NCI-H2196 (cell line): Measurements from ENCODE around the gene ANAPC16.
A peak's percentile ranks its signal among the peaks of the same experiment; 100 is the strongest.
"Not testable (repeated sequence)": the region's sequence is repeated elsewhere in the genome, so short reads cannot be mapped to it uniquely, and the experiment has no call there.

Experiments used
- DNase-seq: peaks from one replicate; lab custom pipeline; 2025; ENCODE audit not compliant: unreplicated experiment; lab: John Stamatoyannopoulos, UW

The ANAPC16 gene

DNA sequence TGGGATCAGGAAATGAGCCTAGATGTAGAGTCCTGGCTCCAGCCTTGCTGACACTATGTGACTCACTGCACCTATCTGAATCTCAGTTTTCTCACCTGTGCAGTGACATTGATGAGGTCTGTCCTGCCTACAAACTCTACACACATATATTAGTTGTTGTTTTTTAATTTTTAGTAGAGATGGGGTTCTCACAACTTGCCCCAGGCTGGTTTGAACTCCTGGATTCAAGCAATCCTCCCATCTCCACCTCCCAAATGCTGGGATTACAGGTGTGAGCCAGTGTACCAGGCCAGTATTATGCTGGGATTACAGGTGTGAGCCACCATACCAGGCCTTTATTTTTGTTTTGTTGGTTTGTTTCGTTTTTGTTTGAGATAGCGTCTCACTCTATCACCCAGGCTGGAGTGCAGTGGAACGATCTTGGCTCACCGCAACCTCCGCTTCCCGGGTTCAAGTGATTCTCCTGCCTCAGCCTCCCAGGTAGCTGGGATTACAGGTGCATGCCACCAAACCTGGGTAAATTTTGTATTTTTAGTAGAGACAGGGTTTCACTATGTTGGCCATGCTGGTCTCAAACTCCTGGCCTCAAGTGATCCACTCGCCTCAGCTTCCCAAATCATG lies 46.1 kb downstream of the ANAPC16 start:
- DNase-seq = no peak

DNA sequence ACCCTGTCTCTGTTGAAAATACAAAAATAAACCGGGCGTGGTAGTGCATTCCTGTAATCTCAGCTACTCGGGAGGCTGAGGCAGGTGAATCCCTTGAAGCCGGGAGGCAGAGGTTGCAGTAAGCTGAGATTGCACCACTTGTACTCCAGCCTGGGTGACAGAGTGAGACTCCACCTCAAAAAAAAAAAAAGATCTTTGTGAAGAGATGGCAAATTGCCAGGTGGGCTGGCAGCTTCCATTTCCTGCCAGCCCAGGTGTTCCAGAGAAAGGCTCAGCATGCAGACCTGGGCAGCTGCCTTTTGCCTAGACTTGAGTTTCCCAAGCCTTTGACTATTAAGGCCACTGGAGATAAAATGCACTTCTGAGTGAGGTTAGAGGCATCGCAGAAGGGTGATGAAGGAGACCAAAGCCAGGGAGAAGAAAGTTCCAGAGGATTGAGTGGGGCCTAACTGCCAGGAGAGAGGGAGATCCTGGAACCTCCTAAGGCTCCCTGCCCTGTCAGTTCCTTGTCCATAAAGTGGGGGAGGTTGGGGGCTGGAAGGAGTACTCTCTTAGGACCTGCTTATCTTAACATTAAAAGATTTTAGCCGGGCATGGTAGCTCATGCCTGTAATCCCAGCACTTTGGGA lies 47.9 kb downstream of the ANAPC16 start:
- DNase-seq = peak; percentile 77

DNA sequence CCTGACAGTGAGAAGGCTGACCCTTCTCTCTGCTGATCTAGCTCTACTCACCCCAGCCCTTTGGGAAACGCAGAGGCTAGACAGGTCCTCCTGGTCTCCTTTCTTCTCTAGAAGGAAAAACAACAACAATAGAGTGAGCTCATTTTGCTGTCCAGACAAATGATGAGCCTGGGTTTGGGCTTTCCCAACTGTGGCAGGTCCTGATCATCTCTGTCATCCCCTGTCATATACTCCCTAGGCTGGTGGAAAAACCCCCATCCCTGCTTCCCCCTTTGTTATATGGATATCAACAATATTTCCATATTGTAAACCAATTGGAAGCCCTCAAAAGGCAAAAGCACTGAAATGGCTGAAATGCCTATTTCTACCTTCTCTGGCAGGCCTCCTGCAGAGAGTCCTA lies 48.7 kb downstream of the ANAPC16 start:
- DNase-seq = no peak

DNA sequence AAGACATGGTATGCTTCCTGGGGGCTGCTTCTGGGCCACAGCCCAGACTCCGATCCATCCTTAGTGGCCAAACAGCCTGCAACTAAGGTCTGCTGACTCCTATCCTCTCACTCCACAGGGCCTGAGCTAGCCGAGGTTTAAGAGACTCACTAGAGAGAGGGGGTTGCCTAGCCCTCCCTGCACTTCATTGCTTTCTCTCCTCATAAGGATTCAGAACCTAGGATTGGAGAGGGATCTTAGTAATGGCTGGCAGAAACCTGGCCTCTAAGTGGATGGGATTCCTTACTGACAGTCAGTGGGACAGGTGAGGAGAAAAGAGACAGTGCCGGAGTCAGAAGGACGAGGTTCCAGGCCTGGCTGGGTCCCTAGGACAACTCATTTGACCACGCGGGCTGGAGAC lies 49.7 kb downstream of the ANAPC16 start:
- DNase-seq = no peak

DNA sequence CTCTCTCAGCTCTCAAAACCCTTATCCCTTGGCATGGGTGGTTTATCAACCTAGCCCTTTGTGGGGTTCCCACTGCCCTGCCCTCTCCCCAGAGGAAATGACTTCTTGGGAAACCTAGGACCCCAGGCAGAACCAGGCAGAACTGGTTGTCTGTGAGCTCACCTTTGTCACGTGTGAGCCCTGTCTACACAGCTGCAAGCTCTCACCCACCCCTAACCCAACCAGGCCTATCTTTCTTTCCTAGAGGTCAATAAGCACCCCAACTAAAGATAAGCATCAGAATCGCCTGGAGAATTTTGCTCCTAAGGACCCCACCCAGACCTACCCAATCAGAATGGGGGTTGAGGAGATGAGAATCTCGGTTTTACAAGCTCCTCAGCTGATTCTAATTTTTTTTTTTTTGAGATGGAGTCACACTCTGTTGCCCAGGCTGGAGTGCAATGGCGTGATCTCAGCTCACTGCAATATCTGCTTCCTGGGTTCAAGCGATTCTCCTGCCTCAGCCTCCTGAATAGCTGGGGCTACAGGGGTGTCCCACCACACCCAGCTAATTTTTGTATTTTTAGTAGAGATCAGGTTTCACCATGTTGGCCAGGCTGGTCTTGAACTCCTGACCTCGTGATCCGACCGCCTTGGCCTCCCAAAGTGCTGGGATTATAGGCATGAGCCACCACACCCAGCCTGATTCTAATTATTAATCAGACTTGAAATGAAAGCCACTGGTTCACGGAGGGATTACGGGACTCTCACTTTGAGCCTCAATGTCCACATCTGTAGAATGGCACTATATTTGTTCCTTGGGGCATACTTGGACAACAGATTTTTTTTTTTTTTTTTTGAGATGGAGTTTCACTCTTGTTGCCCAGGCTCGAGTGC lies 50.4 kb downstream of the ANAPC16 start:
- no peak for DNase-seq

DNA sequence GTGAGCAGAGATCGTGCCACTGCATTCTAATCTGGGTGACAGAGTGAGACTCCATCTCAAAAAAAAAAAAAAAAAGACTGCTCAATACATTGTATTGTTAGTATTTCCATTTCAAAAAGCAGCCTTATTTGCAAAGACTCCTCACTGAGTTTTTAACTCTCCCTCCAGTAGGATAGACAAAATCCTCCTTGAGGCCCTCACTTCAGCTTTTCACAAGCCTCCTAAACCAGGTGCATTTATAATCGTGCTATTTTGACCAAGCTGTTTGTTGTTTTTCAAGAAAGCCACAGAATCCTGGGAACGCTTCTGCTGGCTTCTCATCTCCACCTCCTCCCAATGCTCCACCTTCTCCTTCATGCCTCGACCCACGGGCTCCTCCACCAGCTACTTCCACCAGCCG lies 51.6 kb downstream of the ANAPC16 start:
- DNase-seq = no peak

DNA sequence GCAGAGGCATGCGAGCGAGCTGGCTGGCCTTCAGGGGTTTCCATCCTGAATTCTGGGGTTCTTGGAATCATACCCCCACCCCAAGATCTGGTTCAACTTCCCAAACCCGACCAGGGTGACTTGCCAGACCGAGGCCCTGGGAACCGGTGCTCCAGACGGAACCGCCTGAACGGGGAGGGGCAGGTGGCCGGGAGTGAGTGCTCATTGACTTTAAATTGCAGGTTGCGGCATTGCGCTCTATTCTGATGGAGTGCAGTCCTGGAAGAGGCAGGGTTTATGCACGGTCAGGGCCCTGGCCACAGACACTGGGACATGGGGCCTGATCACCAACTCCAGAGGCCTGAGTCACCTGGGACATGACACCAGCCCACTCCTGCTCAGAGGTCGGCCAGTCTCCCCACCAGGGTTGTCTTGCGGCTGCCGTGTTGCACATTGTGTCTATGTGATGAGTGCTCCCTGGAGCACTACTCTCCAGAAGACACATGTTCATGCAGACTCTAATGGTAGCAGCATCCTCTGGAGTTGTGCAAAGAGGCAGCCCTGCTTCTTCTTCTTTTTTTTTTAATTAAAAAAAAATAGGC lies 52.1 kb downstream of the ANAPC16 start:
- DNase-seq = no peak

DNA sequence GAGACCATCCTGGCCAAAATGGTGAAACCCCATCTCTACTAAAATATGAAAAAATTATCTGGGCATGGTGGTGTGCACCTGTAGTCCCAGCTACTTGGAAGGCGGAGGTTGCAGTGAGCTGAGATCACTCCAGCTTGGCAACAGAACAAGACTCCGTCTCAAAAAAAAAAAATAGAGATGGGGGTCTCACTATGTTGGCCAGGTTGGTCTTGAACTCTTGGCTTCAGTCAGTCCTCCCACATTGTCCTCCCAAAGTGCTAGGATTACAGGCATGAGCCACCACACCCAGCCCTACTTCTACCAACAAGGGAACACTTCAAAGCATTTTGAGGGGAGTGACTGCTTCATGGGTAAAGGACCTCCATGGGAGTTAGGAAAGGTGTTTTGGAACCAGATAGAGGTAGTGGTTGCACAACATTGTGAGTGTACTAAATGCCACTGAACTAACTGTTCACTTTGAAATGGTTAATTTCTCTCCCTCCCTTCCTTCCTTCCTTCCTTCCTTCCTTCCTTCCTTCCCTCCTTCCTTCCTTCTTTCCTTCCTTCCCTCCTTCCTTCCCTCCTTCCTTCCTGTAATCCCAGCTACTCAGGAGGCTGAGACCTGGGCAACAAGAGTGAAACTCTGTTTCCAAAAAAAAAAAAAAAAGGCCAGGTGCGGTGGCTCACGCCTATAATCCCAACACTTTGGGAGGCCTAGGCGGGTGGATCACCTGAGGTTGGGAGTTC lies 52.8 kb downstream of the ANAPC16 start:
- not testable (repeated sequence) for DNase-seq

DNA sequence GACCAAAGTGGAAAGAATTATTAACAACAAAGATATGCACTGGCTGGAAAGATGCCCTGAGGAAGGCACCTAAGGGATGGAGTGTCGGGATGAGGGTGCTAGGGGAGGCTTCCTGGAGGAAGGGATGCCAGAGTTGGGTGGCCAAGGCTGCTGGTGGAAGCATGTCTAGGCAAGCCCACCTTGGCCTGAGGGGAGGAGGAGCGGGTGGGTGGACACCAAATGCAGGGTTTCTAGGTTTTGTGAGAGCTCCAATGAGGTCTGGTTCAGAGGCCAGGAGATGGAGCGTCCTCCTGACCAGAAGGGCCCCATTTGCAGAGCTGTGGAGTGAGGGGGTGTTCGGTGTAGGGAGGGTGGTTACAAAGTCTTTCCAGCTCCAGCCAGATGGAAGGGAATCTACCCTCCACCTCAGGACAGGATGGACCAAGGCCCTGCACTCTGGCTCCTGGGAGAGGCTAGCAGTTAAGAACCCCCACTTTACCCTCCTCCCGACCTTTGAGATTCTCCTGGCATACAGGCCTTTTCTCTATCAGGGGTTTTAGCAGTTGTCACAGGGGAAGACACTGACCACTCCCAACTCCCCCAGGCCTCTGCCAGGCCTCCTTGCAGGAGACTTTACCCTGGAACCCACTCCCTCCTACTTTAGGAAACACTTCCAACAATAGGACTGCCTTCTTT lies 54.9 kb downstream of the ANAPC16 start:
- no peak for DNase-seq

DNA sequence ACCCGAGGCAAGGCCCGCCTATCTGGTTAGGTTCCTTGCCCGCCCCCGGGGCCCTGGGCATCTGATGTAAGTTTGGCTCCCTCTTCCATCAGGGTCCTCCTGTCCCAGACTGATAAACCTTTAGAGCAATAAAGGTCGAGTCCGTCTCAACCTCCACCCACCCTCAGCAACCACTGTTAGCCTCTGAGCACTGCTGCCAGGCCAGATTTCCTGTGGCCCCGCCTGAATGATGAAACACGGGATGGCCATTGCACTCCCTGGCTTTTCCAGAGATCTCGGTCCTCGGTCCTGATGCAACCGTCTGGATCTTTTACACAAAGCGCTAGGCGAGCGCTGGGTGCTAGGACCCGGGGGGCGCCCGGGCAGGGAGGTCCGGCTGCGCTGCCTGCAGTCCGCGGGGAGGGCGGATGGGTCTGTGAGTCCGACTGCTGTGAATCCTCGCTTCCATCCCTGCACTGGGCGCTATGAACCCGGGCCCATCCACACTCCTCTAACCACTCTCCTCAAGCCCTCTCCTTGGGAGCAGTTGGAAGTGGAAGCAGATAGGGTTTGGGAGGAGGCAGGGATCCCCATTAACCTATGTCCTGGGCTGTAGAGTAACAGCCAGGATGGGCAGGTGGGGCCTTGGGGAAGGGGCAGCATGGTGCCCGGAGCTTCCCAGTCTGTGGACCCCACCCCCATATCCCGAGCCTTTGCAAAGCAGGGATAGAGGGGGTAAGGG lies 57.0 kb downstream of the ANAPC16 start:
- DNase-seq = peak; percentile 62

DNA sequence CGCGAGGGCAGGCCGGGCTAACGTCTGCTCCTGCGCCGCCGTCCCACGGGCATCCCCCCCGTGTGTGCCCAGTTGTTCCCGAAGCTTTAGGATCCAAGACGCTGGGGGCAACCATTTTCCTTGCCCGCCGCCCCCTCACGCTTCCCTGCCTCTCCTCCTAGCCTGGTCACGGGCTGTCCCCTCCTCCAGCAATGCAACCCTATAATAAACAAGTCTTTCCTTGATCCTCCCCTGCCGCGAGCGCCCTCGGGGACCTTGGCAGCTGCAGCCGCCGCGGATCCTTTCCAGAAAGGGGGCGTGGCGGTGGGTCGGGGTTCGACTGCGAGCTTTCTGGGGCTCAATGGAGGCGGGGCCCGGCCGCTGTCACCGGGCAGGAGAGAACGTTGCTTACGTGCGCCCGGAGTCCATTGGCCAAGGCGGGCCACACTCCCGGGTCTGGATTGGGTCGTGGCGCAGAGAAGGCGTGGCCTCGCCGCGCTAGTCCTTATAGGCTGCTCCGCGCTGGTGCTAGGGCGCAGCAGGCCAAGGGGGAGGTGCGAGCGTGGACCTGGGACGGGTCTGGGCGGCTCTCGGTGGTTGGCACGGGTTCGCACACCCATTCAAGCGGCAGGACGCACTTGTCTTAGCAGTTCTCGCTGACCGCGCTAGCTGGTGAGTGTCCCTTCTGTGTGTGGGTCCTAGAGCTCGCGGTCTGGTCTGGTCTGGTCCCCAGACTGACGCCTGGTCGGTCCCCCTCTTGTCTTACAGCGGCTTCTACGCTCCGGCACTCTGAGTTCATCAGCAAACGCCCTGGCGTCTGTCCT lies 57.8 kb downstream of the ANAPC16 start, which contains the start of gene DDIT4:
TSS of gene DDIT4 (plus strand) at position 515 of the 803 bp plus-strand sequence. CDS start 293 bp downstream, outside the sequence.
- peak; percentile 90 for DNase-seq

DNA sequence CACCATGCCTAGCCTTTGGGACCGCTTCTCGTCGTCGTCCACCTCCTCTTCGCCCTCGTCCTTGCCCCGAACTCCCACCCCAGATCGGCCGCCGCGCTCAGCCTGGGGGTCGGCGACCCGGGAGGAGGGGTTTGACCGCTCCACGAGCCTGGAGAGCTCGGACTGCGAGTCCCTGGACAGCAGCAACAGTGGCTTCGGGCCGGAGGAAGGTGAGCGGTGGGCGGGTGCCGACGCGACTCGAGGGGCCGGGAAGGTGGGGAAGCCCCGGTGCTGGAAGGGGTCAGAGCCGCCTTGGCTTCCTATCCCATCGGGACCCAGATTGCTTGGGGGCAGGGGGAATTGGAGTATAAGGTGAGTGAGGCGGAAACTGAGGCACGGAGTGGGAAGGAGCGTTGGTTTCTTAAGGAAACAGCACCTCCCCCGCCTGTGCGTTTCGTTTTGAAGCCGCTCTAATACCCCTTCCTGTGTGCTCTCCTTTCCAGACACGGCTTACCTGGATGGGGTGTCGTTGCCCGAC lies 58.5 kb downstream of the ANAPC16 start:
- no peak for DNase-seq

DNA sequence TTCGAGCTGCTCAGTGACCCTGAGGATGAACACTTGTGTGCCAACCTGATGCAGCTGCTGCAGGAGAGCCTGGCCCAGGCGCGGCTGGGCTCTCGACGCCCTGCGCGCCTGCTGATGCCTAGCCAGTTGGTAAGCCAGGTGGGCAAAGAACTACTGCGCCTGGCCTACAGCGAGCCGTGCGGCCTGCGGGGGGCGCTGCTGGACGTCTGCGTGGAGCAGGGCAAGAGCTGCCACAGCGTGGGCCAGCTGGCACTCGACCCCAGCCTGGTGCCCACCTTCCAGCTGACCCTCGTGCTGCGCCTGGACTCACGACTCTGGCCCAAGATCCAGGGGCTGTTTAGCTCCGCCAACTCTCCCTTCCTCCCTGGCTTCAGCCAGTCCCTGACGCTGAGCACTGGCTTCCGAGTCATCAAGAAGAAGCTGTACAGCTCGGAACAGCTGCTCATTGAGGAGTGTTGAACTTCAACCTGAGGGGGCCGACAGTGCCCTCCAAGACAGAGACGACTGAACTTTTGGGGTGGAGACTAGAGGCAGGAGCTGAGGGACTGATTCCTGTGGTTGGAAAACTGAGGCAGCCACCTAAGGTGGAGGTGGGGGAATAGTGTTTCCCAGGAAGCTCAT lies 59.0 kb downstream of the ANAPC16 start:
- DNase-seq = no peak

DNA sequence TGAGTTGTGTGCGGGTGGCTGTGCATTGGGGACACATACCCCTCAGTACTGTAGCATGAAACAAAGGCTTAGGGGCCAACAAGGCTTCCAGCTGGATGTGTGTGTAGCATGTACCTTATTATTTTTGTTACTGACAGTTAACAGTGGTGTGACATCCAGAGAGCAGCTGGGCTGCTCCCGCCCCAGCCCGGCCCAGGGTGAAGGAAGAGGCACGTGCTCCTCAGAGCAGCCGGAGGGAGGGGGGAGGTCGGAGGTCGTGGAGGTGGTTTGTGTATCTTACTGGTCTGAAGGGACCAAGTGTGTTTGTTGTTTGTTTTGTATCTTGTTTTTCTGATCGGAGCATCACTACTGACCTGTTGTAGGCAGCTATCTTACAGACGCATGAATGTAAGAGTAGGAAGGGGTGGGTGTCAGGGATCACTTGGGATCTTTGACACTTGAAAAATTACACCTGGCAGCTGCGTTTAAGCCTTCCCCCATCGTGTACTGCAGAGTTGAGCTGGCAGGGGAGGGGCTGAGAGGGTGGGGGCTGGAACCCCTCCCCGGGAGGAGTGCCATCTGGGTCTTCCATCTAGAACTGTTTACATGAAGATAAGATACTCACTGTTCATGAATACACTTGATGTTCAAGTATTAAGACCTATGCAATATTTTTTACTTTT lies 59.7 kb downstream of the ANAPC16 start:
- peak; percentile 8 for DNase-seq

DNA sequence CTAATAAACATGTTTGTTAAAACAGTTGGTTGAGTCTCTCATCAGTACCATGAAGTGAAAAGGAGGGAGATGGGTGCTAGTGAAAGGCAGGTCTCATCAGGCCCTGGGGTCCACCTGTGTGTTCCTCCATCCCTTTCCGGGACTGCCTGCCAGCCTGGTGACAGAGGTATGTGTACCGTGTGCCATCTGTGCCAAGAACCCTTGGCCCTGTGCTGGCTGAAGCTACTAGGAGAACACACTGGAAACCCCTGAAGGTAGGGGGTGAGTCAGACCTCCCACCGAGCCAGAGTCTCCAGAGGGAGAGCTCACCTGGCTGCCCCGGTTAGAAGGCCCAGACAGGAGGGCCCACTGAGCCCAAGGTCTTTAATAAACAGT lies 60.2 kb downstream of the ANAPC16 start:
- DNase-seq = peak; percentile 51

DNA sequence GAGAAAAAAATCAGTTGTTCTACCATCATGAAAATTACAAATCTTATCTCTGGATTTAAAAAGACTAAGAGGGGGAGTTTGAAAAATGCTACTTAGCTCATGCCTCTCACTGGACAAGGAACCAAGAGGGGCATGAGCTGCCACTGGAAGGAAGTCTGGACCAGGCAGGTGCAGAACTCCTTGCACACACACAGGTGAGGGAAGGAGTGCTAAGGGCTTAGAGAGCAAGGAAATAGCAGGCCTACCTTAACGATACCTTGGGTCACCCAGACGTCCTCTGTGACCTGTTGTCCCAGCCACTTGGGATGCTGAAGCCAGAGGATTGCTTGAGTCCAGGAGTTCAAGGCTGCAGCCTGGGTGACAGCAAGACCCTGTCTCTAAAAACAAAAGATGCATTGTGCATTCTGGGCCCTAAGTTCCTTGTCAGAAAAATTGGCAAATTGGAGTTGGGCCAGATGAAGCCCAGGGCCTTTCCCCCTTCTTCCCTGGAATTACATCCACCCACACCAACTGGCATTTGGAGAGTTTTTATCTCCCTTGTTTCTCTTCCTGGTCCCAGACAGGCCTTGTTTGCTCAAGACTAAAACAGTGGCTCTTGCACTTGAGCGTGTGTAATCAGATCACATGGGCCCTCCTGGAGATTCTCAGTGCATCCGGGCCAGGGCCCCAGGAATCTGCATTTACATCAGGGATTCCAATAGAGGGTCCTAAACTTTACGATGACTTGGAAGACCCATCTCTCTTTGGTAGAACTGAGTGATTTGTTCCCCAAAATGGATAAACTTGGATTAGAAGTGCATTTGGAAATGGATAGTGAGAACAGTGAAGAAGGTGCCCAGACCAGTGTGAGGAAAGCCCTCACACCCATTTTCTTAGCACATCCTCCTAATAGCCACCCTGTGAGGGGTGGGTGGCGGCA lies 60.9 kb downstream of the ANAPC16 start:
- DNase-seq = peak; percentile 9
